GM23338 (cell line): ENCODE measurements around the gene CACNA2D3. TPM values are rescaled to one million over a fixed set of nuclear protein-coding genes. Genes with fewer than 3 reads are reported as not detected.

Experiments used
- ATAC-seq: fragments of 200-7000 bp; cut with Tn5 transposase; 3 replicates; pipeline ENCODE4 v1.9.1; 2020
- DNase-seq: peaks from one replicate; pipeline ENCODE4 v3.0.0-alpha.2; 2015; ENCODE audit warnings: low spot score
- H2AFZ ChIP-seq: fragments of 200-600 bp; sonication (generic); 2 replicates; pipeline ENCODE4 v1.8.0; 2016; ENCODE audit warnings: antibody characterized with exemption, mild to moderate bottlenecking, moderate library complexity
- H3F3A ChIP-seq: fragments of 200-600 bp; sonication (generic); replicated peaks from 2 replicates; pipeline ENCODE4 v1.8.0; 2017; ENCODE audit warnings: antibody characterized with exemption, mixed run types, low read depth
- H3K27ac ChIP-seq: fragments of 200-600 bp; sonication (generic); 2 replicates; pipeline ENCODE4 v1.6.1; 2016; ENCODE audit warnings: low read depth
- H3K27me3 ChIP-seq: fragments of 200-600 bp; sonication (generic); 2 replicates; pipeline ENCODE4 v1.8.0; 2016; ENCODE audit warnings: mild to moderate bottlenecking, mixed run types, moderate library complexity; ENCODE audit not compliant: insufficient read depth
- H3K36me3 ChIP-seq: fragments of 200-600 bp; sonication (generic); 2 replicates; pipeline ENCODE4 v1.8.0; 2016; ENCODE audit warnings: mild to moderate bottlenecking; ENCODE audit not compliant: insufficient read depth
- H3K4me1 ChIP-seq: fragments of 200-600 bp; sonication (generic); 2 replicates; pipeline ENCODE4 v1.8.0; 2016; ENCODE audit warnings: mild to moderate bottlenecking, moderate library complexity; ENCODE audit not compliant: insufficient read depth
- H3K4me2 ChIP-seq: fragments of 200-600 bp; sonication (generic); 2 replicates; pipeline ENCODE4 v1.7.1; 2017; ENCODE audit warnings: mixed run types
- H3K4me3 ChIP-seq: fragments of 200-600 bp; sonication (generic); 2 replicates; pipeline ENCODE4 v1.6.1; 2016; ENCODE audit warnings: mixed run types
- H3K79me2 ChIP-seq: fragments of 200-600 bp; sonication (generic); replicated peaks from 2 replicates; pipeline ENCODE4 v1.8.0; 2017; ENCODE audit warnings: mild to moderate bottlenecking; ENCODE audit not compliant: insufficient read depth
- H3K9me2 ChIP-seq: fragments of 200-600 bp; sonication (generic); 2 replicates; pipeline ENCODE4 v1.8.0; 2017; ENCODE audit not compliant: insufficient read depth
- H4K20me1 ChIP-seq: fragments of 200-600 bp; sonication (generic); replicated peaks from 2 replicates; pipeline ENCODE4 v1.8.0; 2017; ENCODE audit warnings: mild to moderate bottlenecking; ENCODE audit not compliant: insufficient read depth
- H3K27ac Mint-ChIP-seq: 2 replicates; pipeline ENCODE4 v1.8.0; 2020; ENCODE audit warnings: inconsistent platforms, mild to moderate bottlenecking, moderate library complexity, mixed read lengths
- H3K27me3 Mint-ChIP-seq: 3 replicates; pipeline ENCODE4 v1.8.0; 2022; ENCODE audit warnings: low read depth, mild to moderate bottlenecking, moderate library complexity, mixed read lengths, inconsistent platforms; ENCODE audit not compliant: insufficient read depth, poor library complexity
- H3K36me3 Mint-ChIP-seq: 3 replicates; pipeline ENCODE4 v1.8.0; 2021; ENCODE audit warnings: low read depth, mild to moderate bottlenecking, inconsistent platforms, moderate library complexity, mixed read lengths
- H3K4me1 Mint-ChIP-seq: 3 replicates; pipeline ENCODE4 v1.8.0; 2020; ENCODE audit warnings: mild to moderate bottlenecking, inconsistent platforms, mixed read lengths
- H3K4me3 Mint-ChIP-seq: 3 replicates; pipeline ENCODE4 v1.8.0; 2021; ENCODE audit warnings: moderate library complexity, mild to moderate bottlenecking, inconsistent platforms, mixed read lengths
- H3K9me3 Mint-ChIP-seq: 3 replicates; pipeline ENCODE4 v1.8.0; 2020; ENCODE audit warnings: moderate library complexity, mild to moderate bottlenecking, inconsistent platforms, mixed read lengths
- CREB1 ChIP-seq: fragments of 250-450 bp; sonication (Bioruptor Pico); IDR thresholded peaks from 2 replicates; pipeline ENCODE4 v1.5.0; 2020; ENCODE audit warnings: low read depth, mild to moderate bottlenecking, moderate library complexity
- EZH2 ChIP-seq: fragments of 200-600 bp; sonication (generic); IDR thresholded peaks from one replicate; pipeline ENCODE4 v1.8.0; 2017; ENCODE audit warnings: antibody characterized with exemption, mild to moderate bottlenecking, low read depth; ENCODE audit not compliant: unreplicated experiment
- EZH2phosphoT487 ChIP-seq: fragments of 200-600 bp; sonication (generic); IDR thresholded peaks from one replicate; pipeline ENCODE4 v1.8.1; 2018; ENCODE audit warnings: antibody characterized with exemption; ENCODE audit not compliant: unreplicated experiment
- JUNB ChIP-seq: IDR thresholded peaks from one replicate; pipeline ENCODE4 v1.6.1; 2016; ENCODE audit warnings: antibody characterized with exemption; ENCODE audit not compliant: unreplicated experiment
- NANOG ChIP-seq: IDR thresholded peaks from 2 replicates; pipeline ENCODE4 v1.6.1; 2016; ENCODE audit warnings: antibody characterized with exemption, borderline replicate concordance
- POLR2AphosphoS5 ChIP-seq: IDR thresholded peaks from 2 replicates; pipeline ENCODE4 v1.6.1; 2016; ENCODE audit warnings: antibody characterized with exemption, low read depth
- STAT1 ChIP-seq: IDR thresholded peaks from one replicate; pipeline ENCODE4 v1.6.1; 2016; ENCODE audit warnings: antibody characterized with exemption; ENCODE audit not compliant: unreplicated experiment
- ZNF114 ChIP-seq: fragments of 250-450 bp; sonication (Bioruptor Pico); IDR thresholded peaks from 2 replicates; pipeline ENCODE4 v1.5.0; 2020; ENCODE audit warnings: mild to moderate bottlenecking, moderate library complexity
- ZNF331 ChIP-seq: fragments of 250-450 bp; sonication (Bioruptor Pico); IDR thresholded peaks from 2 replicates; pipeline ENCODE4 v1.5.0; 2020; ENCODE audit warnings: low read depth, mild to moderate bottlenecking, moderate library complexity
- polyA plus RNA-seq: library from polyadenylated mRNA; unstranded; fragments of >200 nt; fragmentation: Nextera tagmentation; extraction: Ambion mirVana; gene quantifications from 2 replicates; pipeline ENCODE4 v1.2.1, GENCODE V29; 2016
- total RNA-seq: library from RNA; depleted of rRNA; stranded (reverse); fragments of >200 nt; shearing (Covaris generic); gene quantifications from 2 replicates; pipeline ENCODE4 v1.2.3, GENCODE V29; 2014
- TF ChIP-seq, protein P1 (sequence below), 2 experiments: fragments of 200-600 bp in 1 of 2; sonication (generic) in 1 of 2; conservative IDR thresholded peaks; 2 replicates each; pipeline versions ENCODE4 v1.5.1 to v1.6.1; 2016 to 2017; ENCODE audit warnings: antibody characterized with exemption in 2 of 2, low read depth in 2 of 2, mild to moderate bottlenecking in 2 of 2, moderate library complexity in 1 of 2
- TF ChIP-seq, protein P2 (sequence below): IDR thresholded peaks from one replicate; pipeline ENCODE4 v1.6.1; 2018; ENCODE audit warnings: antibody characterized with exemption; ENCODE audit not compliant: unreplicated experiment
- TF ChIP-seq, protein P3 (sequence below): IDR thresholded peaks from 2 replicates; pipeline ENCODE4 v1.6.1; 2016; ENCODE audit warnings: antibody characterized with exemption
- TF ChIP-seq, protein P4 (sequence below): fragments of 250-450 bp; sonication (Bioruptor Pico); IDR thresholded peaks from 2 replicates; pipeline ENCODE4 v1.5.0; 2020; ENCODE audit warnings: mild to moderate bottlenecking, moderate library complexity

The CACNA2D3 gene
- total and polyA plus RNA-seq, 2 experiments from 2014 or later: 2.2 to 2.3 TPM

DNA sequence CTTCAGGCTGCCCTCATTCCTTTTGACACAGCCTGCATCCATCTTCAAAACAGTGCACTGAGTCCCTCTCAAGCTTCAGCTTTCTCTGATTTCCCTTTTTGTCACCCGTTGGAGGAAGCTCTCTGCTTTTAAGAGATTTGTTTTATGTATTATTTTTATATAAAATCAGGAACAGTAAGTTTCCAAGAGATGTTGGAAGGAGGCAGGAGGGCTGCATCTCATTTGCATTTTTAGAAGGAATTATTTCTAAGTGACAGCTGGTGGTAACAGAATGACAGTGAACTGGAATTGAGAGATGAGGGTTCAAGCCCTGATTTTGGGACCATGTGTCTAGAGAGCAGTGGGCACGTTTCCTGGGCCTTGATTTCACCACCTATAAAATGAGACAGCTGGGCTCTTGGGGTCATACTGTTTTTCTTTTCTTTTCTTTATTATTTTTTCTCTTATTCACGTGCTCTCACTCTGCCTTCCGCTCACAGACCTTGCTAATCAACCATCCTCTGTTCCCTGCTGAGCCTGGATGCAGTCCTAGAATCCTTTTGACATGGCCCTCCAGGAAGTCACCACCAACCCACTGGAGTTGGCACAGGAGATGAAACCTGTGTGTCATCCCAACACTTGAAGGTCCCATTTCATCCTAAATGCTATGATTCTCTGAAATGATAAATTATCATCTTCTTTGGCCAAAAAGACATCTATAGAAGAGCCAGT, 148.6 kb downstream of the CACNA2D3 start:
- no peak overlapping the region for H3K4me3 Mint-ChIP-seq
- H3K27me3 Mint-ChIP-seq: peaks cover 4% of the 10 kb centered on the region

More for the DNA sequence above, 148.6 kb downstream of the CACNA2D3 start:
- ATAC-seq (no peak), DNase-seq (no peak)
- Histone ChIP-seq H3K4me3 (no peak overlapping the region), H4K20me1 (peaks cover 2% of the 10 kb centered on the region; the same call in 1 of the 2 replicates), H2AFZ (no peak overlapping the region), H3K9me2 (peaks cover 5% of the 10 kb centered on the region; the same call in 1 of the 2 replicates), H3K36me3 (no peaks in the 10 kb centered on the region), H3K4me2 (no peak overlapping the region), H3K79me2 (no peaks in the 10 kb centered on the region), H3K27me3 (no peaks in the 10 kb centered on the region), H3K27ac (no peak overlapping the region), H3K4me1 (peaks cover 6% of the 10 kb centered on the region; the same call in 1 of the 2 replicates), H3F3A (no peaks in the 10 kb centered on the region)
- Mint-ChIP-seq H3K4me1 (peaks cover 13% of the 10 kb centered on the region), H3K36me3 (no peaks in the 10 kb centered on the region), H3K9me3 (no peaks in the 10 kb centered on the region; the same call in 1 of the 3 replicates), H3K27ac (no peak overlapping the region)
- TF ChIP-seq STAT1 (no peak), ZNF331 (CRISPR knock-in tag) (no peak), NANOG (no peak), POLR2AphosphoS5 (no peak), EZH2 (no peak), EZH2phosphoT487 (no peak), JUNB (no peak), CREB1 (CRISPR knock-in tag) (no peak), ZNF114 (CRISPR knock-in tag) (no peak)
- TF ChIP-seq, protein P1, sequence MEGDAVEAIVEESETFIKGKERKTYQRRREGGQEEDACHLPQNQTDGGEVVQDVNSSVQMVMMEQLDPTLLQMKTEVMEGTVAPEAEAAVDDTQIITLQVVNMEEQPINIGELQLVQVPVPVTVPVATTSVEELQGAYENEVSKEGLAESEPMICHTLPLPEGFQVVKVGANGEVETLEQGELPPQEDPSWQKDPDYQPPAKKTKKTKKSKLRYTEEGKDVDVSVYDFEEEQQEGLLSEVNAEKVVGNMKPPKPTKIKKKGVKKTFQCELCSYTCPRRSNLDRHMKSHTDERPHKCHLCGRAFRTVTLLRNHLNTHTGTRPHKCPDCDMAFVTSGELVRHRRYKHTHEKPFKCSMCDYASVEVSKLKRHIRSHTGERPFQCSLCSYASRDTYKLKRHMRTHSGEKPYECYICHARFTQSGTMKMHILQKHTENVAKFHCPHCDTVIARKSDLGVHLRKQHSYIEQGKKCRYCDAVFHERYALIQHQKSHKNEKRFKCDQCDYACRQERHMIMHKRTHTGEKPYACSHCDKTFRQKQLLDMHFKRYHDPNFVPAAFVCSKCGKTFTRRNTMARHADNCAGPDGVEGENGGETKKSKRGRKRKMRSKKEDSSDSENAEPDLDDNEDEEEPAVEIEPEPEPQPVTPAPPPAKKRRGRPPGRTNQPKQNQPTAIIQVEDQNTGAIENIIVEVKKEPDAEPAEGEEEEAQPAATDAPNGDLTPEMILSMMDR (conservative IDR thresholded peaks at IDR 0.05; ENCODE audit: low read depth in 2 of 2): no peak
- TF ChIP-seq, protein P2, sequence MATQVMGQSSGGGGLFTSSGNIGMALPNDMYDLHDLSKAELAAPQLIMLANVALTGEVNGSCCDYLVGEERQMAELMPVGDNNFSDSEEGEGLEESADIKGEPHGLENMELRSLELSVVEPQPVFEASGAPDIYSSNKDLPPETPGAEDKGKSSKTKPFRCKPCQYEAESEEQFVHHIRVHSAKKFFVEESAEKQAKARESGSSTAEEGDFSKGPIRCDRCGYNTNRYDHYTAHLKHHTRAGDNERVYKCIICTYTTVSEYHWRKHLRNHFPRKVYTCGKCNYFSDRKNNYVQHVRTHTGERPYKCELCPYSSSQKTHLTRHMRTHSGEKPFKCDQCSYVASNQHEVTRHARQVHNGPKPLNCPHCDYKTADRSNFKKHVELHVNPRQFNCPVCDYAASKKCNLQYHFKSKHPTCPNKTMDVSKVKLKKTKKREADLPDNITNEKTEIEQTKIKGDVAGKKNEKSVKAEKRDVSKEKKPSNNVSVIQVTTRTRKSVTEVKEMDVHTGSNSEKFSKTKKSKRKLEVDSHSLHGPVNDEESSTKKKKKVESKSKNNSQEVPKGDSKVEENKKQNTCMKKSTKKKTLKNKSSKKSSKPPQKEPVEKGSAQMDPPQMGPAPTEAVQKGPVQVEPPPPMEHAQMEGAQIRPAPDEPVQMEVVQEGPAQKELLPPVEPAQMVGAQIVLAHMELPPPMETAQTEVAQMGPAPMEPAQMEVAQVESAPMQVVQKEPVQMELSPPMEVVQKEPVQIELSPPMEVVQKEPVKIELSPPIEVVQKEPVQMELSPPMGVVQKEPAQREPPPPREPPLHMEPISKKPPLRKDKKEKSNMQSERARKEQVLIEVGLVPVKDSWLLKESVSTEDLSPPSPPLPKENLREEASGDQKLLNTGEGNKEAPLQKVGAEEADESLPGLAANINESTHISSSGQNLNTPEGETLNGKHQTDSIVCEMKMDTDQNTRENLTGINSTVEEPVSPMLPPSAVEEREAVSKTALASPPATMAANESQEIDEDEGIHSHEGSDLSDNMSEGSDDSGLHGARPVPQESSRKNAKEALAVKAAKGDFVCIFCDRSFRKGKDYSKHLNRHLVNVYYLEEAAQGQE: no peak
- TF ChIP-seq, protein P3, sequence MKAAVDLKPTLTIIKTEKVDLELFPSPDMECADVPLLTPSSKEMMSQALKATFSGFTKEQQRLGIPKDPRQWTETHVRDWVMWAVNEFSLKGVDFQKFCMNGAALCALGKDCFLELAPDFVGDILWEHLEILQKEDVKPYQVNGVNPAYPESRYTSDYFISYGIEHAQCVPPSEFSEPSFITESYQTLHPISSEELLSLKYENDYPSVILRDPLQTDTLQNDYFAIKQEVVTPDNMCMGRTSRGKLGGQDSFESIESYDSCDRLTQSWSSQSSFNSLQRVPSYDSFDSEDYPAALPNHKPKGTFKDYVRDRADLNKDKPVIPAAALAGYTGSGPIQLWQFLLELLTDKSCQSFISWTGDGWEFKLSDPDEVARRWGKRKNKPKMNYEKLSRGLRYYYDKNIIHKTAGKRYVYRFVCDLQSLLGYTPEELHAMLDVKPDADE: no peak
- TF ChIP-seq, protein P4, sequence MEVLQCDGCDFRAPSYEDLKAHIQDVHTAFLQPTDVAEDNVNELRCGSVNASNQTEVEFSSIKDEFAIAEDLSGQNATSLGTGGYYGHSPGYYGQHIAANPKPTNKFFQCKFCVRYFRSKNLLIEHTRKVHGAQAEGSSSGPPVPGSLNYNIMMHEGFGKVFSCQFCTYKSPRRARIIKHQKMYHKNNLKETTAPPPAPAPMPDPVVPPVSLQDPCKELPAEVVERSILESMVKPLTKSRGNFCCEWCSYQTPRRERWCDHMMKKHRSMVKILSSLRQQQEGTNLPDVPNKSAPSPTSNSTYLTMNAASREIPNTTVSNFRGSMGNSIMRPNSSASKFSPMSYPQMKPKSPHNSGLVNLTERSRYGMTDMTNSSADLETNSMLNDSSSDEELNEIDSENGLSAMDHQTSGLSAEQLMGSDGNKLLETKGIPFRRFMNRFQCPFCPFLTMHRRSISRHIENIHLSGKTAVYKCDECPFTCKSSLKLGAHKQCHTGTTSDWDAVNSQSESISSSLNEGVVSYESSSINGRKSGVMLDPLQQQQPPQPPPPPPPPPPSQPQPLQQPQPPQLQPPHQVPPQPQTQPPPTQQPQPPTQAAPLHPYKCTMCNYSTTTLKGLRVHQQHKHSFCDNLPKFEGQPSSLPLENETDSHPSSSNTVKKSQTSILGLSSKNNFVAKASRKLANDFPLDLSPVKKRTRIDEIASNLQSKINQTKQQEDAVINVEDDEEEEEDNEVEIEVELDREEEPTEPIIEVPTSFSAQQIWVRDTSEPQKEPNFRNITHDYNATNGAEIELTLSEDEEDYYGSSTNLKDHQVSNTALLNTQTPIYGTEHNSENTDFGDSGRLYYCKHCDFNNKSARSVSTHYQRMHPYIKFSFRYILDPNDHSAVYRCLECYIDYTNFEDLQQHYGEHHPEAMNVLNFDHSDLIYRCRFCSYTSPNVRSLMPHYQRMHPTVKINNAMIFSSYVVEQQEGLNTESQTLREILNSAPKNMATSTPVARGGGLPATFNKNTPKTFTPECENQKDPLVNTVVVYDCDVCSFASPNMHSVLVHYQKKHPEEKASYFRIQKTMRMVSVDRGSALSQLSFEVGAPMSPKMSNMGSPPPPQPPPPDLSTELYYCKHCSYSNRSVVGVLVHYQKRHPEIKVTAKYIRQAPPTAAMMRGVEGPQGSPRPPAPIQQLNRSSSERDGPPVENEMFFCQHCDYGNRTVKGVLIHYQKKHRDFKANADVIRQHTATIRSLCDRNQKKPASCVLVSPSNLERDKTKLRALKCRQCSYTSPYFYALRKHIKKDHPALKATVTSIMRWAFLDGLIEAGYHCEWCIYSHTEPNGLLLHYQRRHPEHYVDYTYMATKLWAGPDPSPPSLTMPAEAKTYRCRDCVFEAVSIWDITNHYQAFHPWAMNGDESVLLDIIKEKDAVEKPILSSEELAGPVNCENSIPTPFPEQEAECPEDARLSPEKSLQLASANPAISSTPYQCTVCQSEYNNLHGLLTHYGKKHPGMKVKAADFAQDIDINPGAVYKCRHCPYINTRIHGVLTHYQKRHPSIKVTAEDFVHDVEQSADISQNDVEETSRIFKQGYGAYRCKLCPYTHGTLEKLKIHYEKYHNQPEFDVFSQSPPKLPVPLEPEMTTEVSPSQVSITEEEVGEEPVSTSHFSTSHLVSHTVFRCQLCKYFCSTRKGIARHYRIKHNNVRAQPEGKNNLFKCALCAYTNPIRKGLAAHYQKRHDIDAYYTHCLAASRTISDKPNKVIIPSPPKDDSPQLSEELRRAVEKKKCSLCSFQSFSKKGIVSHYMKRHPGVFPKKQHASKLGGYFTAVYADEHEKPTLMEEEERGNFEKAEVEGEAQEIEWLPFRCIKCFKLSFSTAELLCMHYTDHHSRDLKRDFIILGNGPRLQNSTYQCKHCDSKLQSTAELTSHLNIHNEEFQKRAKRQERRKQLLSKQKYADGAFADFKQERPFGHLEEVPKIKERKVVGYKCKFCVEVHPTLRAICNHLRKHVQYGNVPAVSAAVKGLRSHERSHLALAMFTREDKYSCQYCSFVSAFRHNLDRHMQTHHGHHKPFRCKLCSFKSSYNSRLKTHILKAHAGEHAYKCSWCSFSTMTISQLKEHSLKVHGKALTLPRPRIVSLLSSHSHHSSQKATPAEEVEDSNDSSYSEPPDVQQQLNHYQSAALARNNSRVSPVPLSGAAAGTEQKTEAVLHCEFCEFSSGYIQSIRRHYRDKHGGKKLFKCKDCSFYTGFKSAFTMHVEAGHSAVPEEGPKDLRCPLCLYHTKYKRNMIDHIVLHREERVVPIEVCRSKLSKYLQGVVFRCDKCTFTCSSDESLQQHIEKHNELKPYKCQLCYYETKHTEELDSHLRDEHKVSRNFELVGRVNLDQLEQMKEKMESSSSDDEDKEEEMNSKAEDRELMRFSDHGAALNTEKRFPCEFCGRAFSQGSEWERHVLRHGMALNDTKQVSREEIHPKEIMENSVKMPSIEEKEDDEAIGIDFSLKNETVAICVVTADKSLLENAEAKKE (CRISPR knock-in tag): no peak
